Right atrium auricular region (tissue), 2 donors: ENCODE data around the gene CDCA5. TPM values are rescaled to one million over a fixed set of nuclear protein-coding genes. Genes with fewer than 3 reads are reported as not detected.

Source experiments
- DNase-seq: peaks from one replicate; pipeline ENCODE4 v3.0.0-alpha.2; 2019; ENCODE audit warnings: low spot score
- H3K27ac ChIP-seq, 2 donors: fragments of 200-600 bp; sonication (generic); 1 replicate in 1 of 2; 2 replicates in 1 of 2; pipeline ENCODE4 v1.5.1; 2016 to 2019
- H3K27me3 ChIP-seq, 2 donors: fragments of 200-600 bp; sonication (generic); one replicate each; pipeline versions ENCODE4 v1.5.1 to v1.6.0; 2017 to 2019
- H3K36me3 ChIP-seq: fragments of 200-600 bp; sonication (generic); one replicate; pipeline ENCODE4 v1.5.1; 2016
- H3K4me1 ChIP-seq, 2 donors: fragments of 200-600 bp; sonication (generic); one replicate each; pipeline versions ENCODE4 v1.5.1 to v1.6.0; 2017 to 2019
- H3K4me3 ChIP-seq, 2 donors: fragments of 200-600 bp; sonication (generic); 1 replicate in 1 of 2; 2 replicates in 1 of 2; pipeline ENCODE4 v1.5.1; 2017 to 2019; ENCODE audit warnings: mild to moderate bottlenecking in 1 of 2, moderate library complexity in 1 of 2
- H3K9me3 ChIP-seq, 2 donors: fragments of 200-600 bp; sonication (generic); one replicate each; pipeline ENCODE4 v1.5.1; 2019
- CTCF ChIP-seq, 2 donors: fragments of 200-600 bp; sonication (generic); IDR thresholded peaks; one replicate each; pipeline ENCODE4 v1.5.1; 2019; ENCODE audit warnings: antibody characterized with exemption in 2 of 2
- total RNA-seq, 2 donors: library from RNA; depleted of rRNA; stranded (reverse); fragments of >200 nt; gene quantifications; one replicate each; pipeline ENCODE4 v1.1.0, GENCODE V29; 2016

CDCA5 gene
- total RNA-seq, 2 donors from 2014 or later: 0.16 to 0.52 TPM

- Histone ChIP-seq H3K4me3 (no peak overlapping the region), H3K27me3 (no peaks in the 10 kb centered on the region), H3K27ac (no peak overlapping the region), H3K9me3 (no peaks in the 10 kb centered on the region), H3K4me1 (no peaks in the 10 kb centered on the region), H3K36me3 (no peaks in the 10 kb centered on the region)
- TF ChIP-seq CTCF (IDR thresholded peaks at IDR 0.05): no peak
- DNase-seq: no peak
Measured at GRCh38 chr11:65059959-65060824, 23.6 kb downstream of the CDCA5 start.

- H3K4me1 ChIP-seq: no peaks in the 10 kb centered on the region
- H3K27ac ChIP-seq: no peak overlapping the region
- H3K4me3 ChIP-seq: no peak overlapping the region
- no peak for DNase-seq
- H3K27me3 ChIP-seq: no peaks in the 10 kb centered on the region
- H3K9me3 ChIP-seq: no peaks in the 10 kb centered on the region
- no peak for TF ChIP-seq CTCF (IDR thresholded peaks at IDR 0.05)
- H3K36me3 ChIP-seq: no peaks in the 10 kb centered on the region
Measured at GRCh38 chr11:65059523-65059922, 24.3 kb downstream of the CDCA5 start.

GRCh38 chr11:65058419-65059054 is 25.3 kb downstream of the CDCA5 start, which contains the start of gene NAALADL1:
Gene NAALADL1, minus strand, starts transcription at chr11:65058553. Its CDS starts 32 bp downstream, at chr11:65058521.
- DNase-seq: no peak
- H3K27me3 ChIP-seq: no peaks in the 10 kb centered on the region
- no peak within 1 kb of the TSS for H3K27ac ChIP-seq
- H3K36me3 ChIP-seq: no peaks in the 10 kb centered on the region
- H3K9me3 ChIP-seq: no peaks in the 10 kb centered on the region
- no peak within 1 kb of the TSS for H3K4me3 ChIP-seq
- TF ChIP-seq CTCF (IDR thresholded peaks at IDR 0.05): no peak
- H3K4me1 ChIP-seq: no peaks in the 10 kb centered on the region

DNA sequence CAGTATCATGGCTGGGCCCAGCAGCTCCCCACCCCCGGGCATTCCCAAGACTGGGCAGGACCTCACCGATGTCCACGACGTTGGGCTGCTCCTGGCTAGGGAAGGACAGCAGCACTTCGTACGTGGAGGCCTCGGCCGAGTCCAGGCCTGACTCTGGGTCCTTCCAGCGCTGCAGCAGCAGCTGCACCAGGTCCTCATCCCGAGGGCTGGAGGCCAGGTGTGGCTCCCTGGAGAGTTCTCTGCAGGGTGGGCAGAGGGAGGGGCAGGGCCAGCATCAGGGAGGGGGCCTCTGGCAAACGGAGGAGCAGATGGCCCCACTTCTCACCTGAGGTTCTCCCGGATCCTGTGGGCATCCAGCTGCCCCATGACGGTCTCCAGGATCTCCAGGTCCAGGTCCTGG is 25.8 kb downstream of the CDCA5 start:
- Histone ChIP-seq H3K36me3 (no peaks in the 10 kb centered on the region), H3K4me3 (no peak overlapping the region), H3K9me3 (no peaks in the 10 kb centered on the region), H3K27ac (no peak overlapping the region), H3K27me3 (no peaks in the 10 kb centered on the region), H3K4me1 (no peaks in the 10 kb centered on the region)
- DNase-seq: no peak
- no peak for TF ChIP-seq CTCF (IDR thresholded peaks at IDR 0.05)

DNA sequence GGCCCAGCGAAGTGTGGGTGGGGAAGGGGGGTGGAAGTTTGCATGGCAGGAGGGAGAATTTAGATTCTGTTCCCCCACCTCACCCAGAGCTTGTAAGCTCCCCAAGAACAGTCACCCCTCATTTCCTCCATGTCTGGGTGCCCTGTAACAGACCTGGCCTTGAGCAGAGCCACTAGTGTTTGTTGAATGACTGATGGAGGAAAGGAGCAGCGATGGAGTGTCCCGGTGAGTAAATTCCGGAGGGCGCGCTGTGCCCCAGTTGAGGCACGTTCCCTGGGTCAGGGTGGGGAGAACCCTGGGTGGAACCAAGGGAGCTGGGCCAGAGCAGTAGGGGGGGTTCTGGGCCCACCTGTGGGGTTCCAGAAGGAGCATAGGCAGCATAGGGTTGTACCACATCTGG is 26.3 kb downstream of the CDCA5 start:
- H3K9me3 ChIP-seq: no peaks in the 10 kb centered on the region
- H3K36me3 ChIP-seq: no peaks in the 10 kb centered on the region
- DNase-seq: no peak
- no peak for TF ChIP-seq CTCF (IDR thresholded peaks at IDR 0.05)
- no peaks in the 10 kb centered on the region for H3K27me3 ChIP-seq
- H3K4me1 ChIP-seq: no peaks in the 10 kb centered on the region
- no peak overlapping the region for H3K4me3 ChIP-seq
- H3K27ac ChIP-seq: no peak overlapping the region
